IPS-15b (cell line): ENCODE results near the gene KRT38.

ENCODE experiments used
- H3K27me3 ChIP-seq: one replicate; pipeline ENCODE4 v1.6.1; 2013; ENCODE audit warnings: low read length; ENCODE audit not compliant: control insufficient read depth, insufficient read depth
- H3K36me3 ChIP-seq: one replicate; pipeline ENCODE4 v1.6.1; 2013; ENCODE audit warnings: low read length; ENCODE audit not compliant: control insufficient read depth, insufficient read depth
- H3K4me1 ChIP-seq: one replicate; pipeline ENCODE4 v1.6.1; 2013; ENCODE audit warnings: mild to moderate bottlenecking, low read length; ENCODE audit not compliant: control insufficient read depth, insufficient read depth
- H3K4me3 ChIP-seq: one replicate; pipeline ENCODE4 v1.5.1; 2013; ENCODE audit warnings: low read depth, low read length
- H3K9ac ChIP-seq: one replicate; pipeline ENCODE4 v1.6.1; 2013; ENCODE audit warnings: low read depth, mild to moderate bottlenecking, low read length
- H3K9me3 ChIP-seq: one replicate; pipeline ENCODE4 v1.6.1; 2013; ENCODE audit warnings: mild to moderate bottlenecking, low read length; ENCODE audit not compliant: control insufficient read depth, insufficient read depth

Gene KRT38

GRCh38 chr17:41418116-41418860 lies 22.5 kb downstream of the KRT38 start:
- Histone ChIP-seq H3K9ac (no peak overlapping the region), H3K4me1 (peaks cover 3% of the 10 kb centered on the region), H3K4me3 (no peak overlapping the region), H3K36me3 (no peaks in the 10 kb centered on the region), H3K27me3 (no peaks in the 10 kb centered on the region), H3K9me3 (no peaks in the 10 kb centered on the region)

- no peaks in the 10 kb centered on the region for H3K27me3 ChIP-seq
- peaks cover 6% of the 10 kb centered on the region for H3K4me1 ChIP-seq
- no peak overlapping the region for H3K4me3 ChIP-seq
- no peaks in the 10 kb centered on the region for H3K9me3 ChIP-seq
- H3K9ac ChIP-seq, result no peak overlapping the region
- H3K36me3 ChIP-seq, result no peaks in the 10 kb centered on the region
These were observed 23.2 kb downstream of the KRT38 start for GRCh38 chr17:41417576-41418015.

DNA sequence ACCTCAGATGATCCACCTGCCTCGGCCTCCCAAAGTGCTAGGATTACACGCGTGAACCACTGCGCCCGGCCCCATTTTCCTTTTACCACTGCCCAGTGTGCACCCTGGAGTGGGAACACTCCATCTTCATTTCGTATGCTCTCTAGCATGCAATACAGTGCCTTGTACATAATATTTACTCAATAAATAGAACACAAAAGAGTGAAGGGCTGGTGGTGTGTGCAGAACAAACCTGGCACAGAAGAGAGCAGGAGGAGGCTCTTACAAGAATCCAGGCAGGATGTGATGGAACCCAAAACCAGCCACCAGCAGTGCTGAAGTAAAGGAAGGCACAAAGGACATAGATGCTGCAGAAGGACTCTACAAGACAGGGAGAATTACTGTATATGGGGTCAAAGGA lies 23.7 kb downstream of the KRT38 start:
- Histone ChIP-seq H3K9ac (no peak overlapping the region), H3K4me1 (peaks cover 6% of the 10 kb centered on the region), H3K36me3 (no peaks in the 10 kb centered on the region), H3K27me3 (no peaks in the 10 kb centered on the region), H3K4me3 (no peak overlapping the region), H3K9me3 (no peaks in the 10 kb centered on the region)

DNA sequence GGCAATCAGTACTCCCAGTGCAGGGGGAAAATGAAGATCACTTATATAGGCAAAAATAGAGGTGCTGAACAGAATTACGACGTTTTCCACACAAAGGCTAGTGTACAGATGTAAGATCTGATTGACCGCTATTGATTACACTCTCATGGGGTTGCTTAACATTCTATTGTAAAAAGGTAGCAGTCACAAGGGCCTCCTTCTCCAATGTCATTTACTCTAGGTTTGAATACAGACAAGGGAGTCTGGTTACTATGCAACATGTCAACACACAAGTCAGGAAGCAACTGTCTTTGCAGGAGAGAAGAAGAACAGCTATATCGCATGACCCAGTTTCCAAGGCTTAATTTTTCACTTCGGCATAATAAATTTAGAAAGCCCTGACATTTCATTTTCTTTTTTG lies 24.3 kb downstream of the KRT38 start:
- Histone ChIP-seq H3K9me3 (no peaks in the 10 kb centered on the region), H3K4me1 (peaks cover 6% of the 10 kb centered on the region), H3K9ac (no peak overlapping the region), H3K4me3 (no peak overlapping the region), H3K27me3 (no peaks in the 10 kb centered on the region), H3K36me3 (no peaks in the 10 kb centered on the region)

DNA sequence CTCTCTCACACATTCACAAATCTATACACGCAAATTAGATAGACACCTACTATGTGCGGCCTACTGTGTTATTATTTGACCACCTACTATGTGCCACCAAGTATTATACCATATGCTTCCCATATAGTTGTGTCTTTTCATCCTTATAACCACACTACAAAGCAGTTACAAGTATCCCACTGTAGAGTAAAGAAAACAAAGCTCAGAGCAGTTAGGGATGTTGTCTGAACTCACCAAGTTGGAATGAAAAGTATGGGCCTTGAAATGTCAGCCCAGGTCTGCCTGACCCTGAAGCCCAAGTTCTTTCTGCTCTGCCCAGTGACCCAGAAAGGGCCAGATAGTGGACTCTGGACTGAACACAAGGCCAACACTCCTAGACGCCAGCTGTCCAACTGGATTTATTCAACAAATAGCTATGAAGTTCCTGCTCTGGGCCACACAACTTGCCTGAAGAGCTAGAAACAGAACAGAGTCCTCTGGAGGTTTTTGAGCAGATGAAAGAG lies 24.9 kb downstream of the KRT38 start:
- Histone ChIP-seq H3K4me3 (no peak overlapping the region), H3K36me3 (no peaks in the 10 kb centered on the region), H3K9ac (no peak overlapping the region), H3K27me3 (no peaks in the 10 kb centered on the region), H3K9me3 (no peaks in the 10 kb centered on the region), H3K4me1 (peaks cover 6% of the 10 kb centered on the region)

- H3K9me3 ChIP-seq, result no peaks in the 10 kb centered on the region
- no peak overlapping the region for H3K4me3 ChIP-seq
- H3K9ac ChIP-seq, result no peak overlapping the region
- H3K4me1 ChIP-seq, result peaks cover 6% of the 10 kb centered on the region
- H3K27me3 ChIP-seq, result no peaks in the 10 kb centered on the region
- no peaks in the 10 kb centered on the region for H3K36me3 ChIP-seq
These were observed 25.4 kb downstream of the KRT38 start for GRCh38 chr17:41415411-41415810.

DNA sequence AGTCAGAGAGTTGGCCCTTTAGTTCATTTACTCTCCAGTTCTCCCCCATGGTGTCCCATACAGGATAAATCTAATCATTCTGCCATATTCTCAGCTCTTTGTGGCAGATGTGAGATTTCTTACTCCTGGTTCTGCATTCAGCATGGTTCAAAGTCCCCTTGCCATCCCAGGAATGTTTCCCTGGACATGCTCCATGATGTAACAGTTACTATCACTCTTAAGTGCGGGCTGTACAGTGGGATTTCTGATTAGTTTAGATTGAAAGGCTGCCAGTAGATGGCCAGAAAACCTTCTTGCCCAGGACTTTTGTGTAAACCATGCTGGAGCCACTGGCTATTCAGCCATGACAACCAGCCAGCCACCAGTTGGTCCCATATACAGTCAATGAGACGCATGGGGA lies 26.8 kb downstream of the KRT38 start:
- Histone ChIP-seq H3K9me3 (no peaks in the 10 kb centered on the region), H3K4me1 (peaks cover 6% of the 10 kb centered on the region), H3K4me3 (no peak overlapping the region), H3K27me3 (no peaks in the 10 kb centered on the region), H3K36me3 (no peaks in the 10 kb centered on the region), H3K9ac (no peak overlapping the region)

GRCh38 chr17:41413353-41413957 lies 27.3 kb downstream of the KRT38 start:
- Histone ChIP-seq H3K27me3 (no peaks in the 10 kb centered on the region), H3K9ac (no peak overlapping the region), H3K4me3 (no peak overlapping the region), H3K4me1 (peaks cover 6% of the 10 kb centered on the region), H3K36me3 (no peaks in the 10 kb centered on the region), H3K9me3 (no peaks in the 10 kb centered on the region)

- no peaks in the 10 kb centered on the region for H3K9me3 ChIP-seq
- H3K9ac ChIP-seq, result no peak overlapping the region
- H3K27me3 ChIP-seq, result no peaks in the 10 kb centered on the region
- no peaks in the 10 kb centered on the region for H3K36me3 ChIP-seq
- H3K4me3 ChIP-seq, result no peak overlapping the region
- H3K4me1 ChIP-seq, result peaks cover 6% of the 10 kb centered on the region
These were observed 29.5 kb downstream of the KRT38 start for GRCh38 chr17:41411072-41411840.

- Histone ChIP-seq H3K9me3 (no peaks in the 10 kb centered on the region), H3K4me1 (no peaks in the 10 kb centered on the region), H3K27me3 (no peaks in the 10 kb centered on the region), H3K9ac (no peak overlapping the region), H3K36me3 (no peaks in the 10 kb centered on the region), H3K4me3 (no peak overlapping the region)
These were observed 33.6 kb downstream of the KRT38 start for GRCh38 chr17:41407226-41407625.

- no peak overlapping the region for H3K9ac ChIP-seq
- H3K36me3 ChIP-seq, result no peaks in the 10 kb centered on the region
- no peaks in the 10 kb centered on the region for H3K9me3 ChIP-seq
- no peaks in the 10 kb centered on the region for H3K4me1 ChIP-seq
- no peaks in the 10 kb centered on the region for H3K27me3 ChIP-seq
- H3K4me3 ChIP-seq, result no peak overlapping the region
These were observed 34.6 kb downstream of the KRT38 start for GRCh38 chr17:41406205-41406604.
